ENCODE data around the gene CELF3.
A peak's percentile ranks its signal among the peaks of the same experiment; 100 is the strongest.

Gene CELF3

DNA sequence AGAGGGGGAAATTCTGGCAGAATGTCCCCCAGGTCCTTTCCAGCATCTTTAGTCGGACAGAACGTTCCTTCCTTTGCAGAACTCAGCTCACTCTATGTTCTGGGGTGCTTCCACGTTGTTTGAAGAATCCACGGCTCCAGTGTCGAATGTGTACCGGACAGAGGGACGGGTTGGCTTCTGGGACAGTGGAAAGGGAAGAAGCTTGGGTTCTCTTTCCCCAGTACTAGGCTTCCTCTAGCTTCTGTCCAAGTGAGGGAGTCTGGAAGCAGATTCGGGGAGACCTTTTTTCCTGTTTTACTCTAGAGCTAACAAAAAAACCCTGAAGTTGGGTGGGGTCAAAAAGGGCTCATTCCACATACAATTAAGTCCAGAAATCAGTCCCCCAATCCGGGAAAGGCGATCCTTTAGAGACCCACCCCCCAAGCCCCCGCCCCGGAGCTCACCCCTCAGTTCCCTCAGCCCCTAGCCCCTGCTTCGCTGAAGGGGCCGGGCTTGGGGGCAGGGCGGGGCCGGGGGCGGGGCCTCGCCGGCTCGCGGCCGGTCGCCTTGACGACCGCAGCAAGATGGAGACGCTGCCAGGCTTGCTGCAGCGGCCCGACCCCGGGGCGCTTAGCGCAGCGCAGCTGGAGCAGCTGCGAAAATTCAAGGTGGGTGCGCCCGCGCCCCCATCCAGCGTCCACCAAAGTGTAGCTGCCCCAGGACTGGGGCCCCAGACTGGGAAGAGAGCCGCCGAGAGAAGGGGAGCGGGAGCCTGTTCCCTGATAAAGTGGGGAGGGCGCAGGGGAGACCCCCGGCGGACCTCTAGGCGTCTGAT lies 4.6 kb upstream of the CELF3 start, which contains the start of gene RIIAD1:
RIIAD1 (plus strand) TSS at position 549 of the 814 bp plus-strand sequence; CDS start at position 564, 15 bp downstream.
- peak in 17 of 51 donors; percentile 4 to 44 (median 25) for DNase-seq

GRCh38 chr1:151720554-151720953 lies 4.0 kb upstream of the CELF3 start:
- no peak for DNase-seq

DNA sequence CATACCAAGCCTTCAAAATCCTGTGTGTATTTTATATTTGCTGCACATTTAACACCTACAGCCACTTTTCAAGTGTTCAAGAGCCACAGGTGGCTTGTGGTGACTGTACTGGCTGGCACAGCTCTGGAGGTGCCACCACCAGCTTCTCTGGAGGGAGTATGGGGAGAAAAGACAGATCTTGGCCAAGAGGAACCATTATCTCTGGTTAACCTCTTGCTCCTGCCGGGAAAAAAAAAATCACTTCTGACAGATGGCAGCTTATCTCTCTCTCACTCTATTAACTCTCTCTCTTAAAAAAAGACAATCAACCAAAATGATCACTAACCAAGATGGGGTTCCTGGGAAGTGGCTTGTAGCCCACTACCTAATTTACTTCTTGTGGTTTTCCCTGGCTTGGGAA lies 3.5 kb upstream of the CELF3 start:
- DNase-seq: no peak

DNA sequence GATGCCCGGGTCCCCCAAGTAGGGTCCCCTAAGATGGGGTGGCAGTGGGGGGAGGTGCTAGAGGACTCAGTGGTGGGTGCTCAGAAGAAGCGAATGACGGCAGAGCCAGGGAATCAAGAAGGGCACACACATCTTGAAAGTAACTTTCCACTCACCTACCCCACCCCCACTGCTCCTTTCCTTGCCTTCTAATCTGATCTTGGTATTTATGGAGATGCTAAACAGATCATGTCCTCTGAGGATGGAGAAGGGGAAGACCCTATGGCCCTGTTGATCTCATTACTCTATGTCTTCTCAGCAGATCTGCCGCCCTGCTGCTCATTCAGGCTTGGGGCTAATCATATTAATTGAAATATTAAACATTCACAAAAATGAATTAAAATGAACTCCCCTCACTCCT lies 2.1 kb upstream of the CELF3 start:
- no peak for DNase-seq

DNA sequence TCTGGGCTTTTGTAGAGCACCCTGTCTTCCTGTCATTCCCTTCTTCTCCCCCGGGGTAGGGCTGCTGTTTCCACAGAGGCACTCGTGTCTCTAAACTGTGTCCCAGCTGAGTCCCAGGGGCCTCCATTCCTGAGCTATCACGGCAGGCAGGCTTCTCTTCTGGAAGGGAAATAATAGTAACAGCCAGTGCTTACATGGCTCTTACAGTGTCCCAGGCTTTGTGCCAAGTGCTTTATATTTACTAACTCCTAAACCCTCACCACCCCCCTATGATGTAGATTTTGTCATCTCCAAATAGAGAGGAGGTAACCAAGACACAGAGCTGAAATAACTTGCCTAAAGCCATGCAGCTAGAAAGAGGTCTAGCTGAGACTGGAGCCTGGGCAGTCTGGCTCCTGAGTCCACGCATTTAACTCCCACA lies 1.4 kb upstream of the CELF3 start:
- peak in 2 of 51 donors; percentile 22 to 49 for DNase-seq

GRCh38 chr1:151716405-151716762 lies 219 bp downstream of the CELF3 start:
- DNase-seq: no peak

GRCh38 chr1:151715726-151716404 lies 738 bp downstream of the CELF3 start:
- DNase-seq: peak in 2 of 51 donors; percentile 6 to 57

GRCh38 chr1:151714820-151715725 lies 1.5 kb downstream of the CELF3 start:
- no peak for DNase-seq

- DNase-seq: no peak
These were observed 2.7 kb downstream of the CELF3 start for GRCh38 chr1:151713874-151714273.

DNA sequence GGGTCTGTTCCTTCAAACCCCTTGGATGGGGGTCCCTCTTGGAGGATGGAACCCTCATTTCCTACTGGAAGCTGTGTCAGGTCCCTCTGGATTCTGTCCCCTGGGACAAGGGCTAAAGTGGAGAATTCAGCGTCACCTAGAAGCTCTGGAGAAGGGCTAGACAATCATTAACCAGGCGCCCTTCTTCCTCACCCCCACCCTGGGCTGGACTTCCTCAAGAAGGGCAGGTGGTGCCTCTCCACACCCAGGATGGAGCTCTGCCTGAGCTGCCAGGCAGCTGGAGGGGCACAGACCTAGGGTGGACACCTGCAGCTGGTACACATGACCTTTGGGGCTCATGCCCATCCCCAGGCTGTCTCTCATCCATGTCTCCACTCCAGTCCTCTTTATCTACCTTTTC lies 3.6 kb downstream of the CELF3 start:
- DNase-seq: no peak

DNA sequence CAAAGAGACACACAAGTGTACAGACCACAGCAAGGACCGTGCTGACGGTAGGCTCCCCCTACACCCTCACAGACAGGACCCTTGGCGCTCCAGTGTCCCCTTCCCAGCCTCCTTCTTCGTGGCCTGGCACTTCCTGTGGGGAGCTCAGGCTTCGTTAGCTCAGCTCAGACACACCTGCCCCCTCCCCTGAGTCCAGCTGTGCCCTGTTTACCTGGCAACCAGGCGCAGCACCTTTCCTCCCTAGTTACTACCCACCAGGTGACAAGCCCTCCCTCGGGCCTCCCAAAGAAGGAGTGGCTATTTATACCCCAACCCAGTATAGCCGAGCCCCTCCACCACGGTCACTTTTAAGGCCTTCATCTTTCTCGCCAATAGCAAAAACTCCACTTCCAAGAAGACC lies 4.7 kb downstream of the CELF3 start:
- no peak for DNase-seq

- DNase-seq: peak in 4 of 51 donors; percentile 15 to 66 (median 43)
These were observed 5.4 kb downstream of the CELF3 start for GRCh38 chr1:151711044-151711800.

DNA sequence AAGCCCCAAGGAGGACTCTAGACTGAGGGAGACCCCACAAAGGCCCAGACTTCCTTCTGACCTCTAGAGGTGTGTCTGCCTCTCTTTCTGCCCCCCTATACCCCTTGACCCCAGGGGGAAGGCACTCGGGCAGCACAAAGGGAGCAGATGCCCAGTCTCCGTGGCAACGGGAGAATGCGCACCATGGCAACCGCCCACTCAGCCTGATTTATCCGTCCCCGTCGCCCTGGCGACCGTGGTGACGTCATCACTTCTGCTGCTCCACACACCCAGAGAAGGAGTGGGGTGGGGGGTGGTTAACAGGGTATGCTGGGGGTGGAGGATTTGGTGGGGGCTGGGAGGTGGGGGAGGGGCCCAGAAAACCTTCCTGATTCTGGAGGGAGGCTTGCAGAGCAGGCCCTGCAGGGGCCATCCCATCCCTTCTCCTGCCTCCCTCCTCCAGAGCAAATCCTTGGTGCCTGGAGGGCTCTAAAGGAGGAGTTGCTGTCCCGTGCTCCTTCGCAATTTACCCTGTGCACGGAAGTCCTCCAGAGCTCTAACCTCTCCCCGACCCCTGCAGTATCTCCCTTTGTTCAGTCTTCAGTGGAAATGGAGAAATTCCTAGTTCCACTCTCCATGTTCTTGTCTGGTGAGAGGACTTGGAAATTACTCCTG lies 6.3 kb downstream of the CELF3 start:
- DNase-seq: peak in 41 of 51 donors; percentile 9 to 90 (median 69)

DNA sequence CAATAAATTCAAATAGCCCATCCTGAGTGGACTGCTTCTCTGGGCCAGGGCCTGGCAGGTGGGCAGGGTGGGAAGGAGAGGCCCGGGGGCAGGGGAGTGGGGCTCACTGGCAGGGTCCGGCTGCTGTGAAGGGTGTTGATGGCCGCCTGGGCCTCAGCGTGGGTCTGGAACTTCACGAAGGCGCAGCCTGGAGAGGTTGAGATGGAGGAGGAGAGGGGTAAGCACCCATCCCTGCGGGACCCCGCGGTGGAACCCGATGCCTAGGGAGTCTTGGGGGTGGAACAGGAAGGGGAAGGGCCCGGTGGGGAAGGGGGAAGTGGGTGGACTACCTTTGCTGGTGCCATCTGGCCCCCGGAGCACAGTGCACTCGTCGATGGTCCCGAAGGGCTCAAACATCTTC lies 7.7 kb downstream of the CELF3 start:
- DNase-seq: no peak

- no peak for DNase-seq
These were observed 9.0 kb downstream of the CELF3 start for GRCh38 chr1:151707541-151708065.

DNA sequence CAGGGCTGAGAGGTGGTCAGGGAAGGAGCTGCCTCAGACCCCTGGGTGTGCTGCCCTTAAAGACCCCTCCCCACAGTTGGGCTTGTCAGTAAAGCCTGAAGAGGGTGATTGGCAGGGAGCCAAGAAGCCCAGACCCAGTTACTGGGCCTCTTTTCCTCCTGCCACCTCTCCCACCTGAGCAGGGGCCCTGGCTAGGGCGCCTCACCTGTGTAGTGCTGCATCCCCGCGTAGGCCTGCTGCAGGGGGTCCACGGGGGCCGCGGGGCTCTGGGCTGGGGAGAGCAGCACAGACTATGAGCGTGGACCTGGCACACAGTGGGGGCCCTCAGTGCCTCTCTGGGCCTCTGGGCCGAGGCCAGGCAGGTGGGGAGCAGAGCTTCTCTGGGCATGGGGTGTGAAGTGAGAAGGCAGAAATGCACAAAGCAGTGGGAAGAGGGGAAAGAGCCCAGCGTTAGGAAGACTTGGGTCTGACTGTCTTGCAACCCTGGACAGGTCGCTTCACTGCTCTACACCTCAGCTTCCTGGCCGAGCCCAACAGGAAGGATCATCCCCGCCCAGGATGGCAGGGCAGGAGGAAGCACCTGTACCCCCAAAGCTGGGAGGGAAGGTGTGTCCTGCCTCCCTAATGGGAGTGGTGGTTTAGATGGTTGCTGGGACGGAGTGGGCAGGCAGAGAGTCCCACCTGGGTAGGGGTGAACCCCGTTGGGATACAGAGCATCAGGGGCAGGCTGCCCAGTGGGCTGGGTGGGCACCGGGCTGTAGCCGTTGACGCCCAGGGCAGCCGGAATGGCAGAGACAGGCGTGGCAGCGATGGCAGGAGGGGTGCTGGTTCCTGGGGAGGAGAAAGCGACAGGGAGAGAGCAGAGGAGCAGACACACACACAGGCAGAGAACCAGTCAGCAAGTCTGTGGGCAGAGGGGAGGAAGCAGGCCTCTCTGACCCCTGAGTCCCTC lies 9.9 kb downstream of the CELF3 start:
- no peak for DNase-seq

- peak in 1 of 51 donors; percentile 17 for DNase-seq
These were observed 10.7 kb downstream of the CELF3 start for GRCh38 chr1:151705753-151706463.

GRCh38 chr1:151705146-151705545 lies 11.5 kb downstream of the CELF3 start:
- no peak for DNase-seq

Data from hypothalamus (tissue), 51 donors.